A549 (cell line): Measurements from ENCODE around the gene CHKA. TPM values are rescaled to one million over a fixed set of nuclear protein-coding genes. Genes with fewer than 3 reads are reported as not detected.

Experiments used
- ATAC-seq, 2 experiments: fragments of 200-7000 bp in 1 of 2; fragments of >200 bp in 1 of 2; cut with Nextera tagmentation in 1 of 2; cut with Tn5 transposase in 1 of 2; 3 replicates each; pipeline versions ENCODE4 v1.8.0 to v1.9.1; 2018 to 2020; ENCODE audit warnings: mild to moderate bottlenecking in 1 of 2, moderate library complexity in 1 of 2
- CTCF ChIA-PET: fragments of 300-600 bp; sonication (Branson Sonifier 250); formaldehyde crosslinking; extraction: SDS; loops from one replicate; lab custom pipeline; 2021; ENCODE audit warnings: antibody characterized with exemption, inconsistent platforms; lab: Yijun Ruan, JAX
- POLR2A ChIA-PET: fragments of 350-600 bp; formaldehyde crosslinking; extraction: SDS; loops from one replicate; lab custom pipeline; 2021; ENCODE audit warnings: antibody characterized with exemption, inconsistent platforms; lab: Yijun Ruan, JAX
- DNase-seq, 2 experiments: peaks; one replicate each; pipeline versions ENCODE4 v3.0.0 to v3.0.0-alpha.2; 2011 to 2016; ENCODE audit warnings: low read depth in 1 of 2, low spot score in 1 of 2
- FAIRE-seq: peaks from 2 replicates; lab custom pipeline; 2011; peaks lifted over from hg19 to GRCh38; lab: Jason Lieb, UNC
- H3K27ac ChIP-seq, 2 experiments: fragments of >200 bp; sonication (Bioruptor Twin); formaldehyde crosslinking; 3 replicates each; pipeline ENCODE4 v1.5.1; 2016 to 2017
- H3K4me1 ChIP-seq: fragments of >200 bp; sonication (Bioruptor Twin); formaldehyde crosslinking; 3 replicates; pipeline ENCODE4 v1.6.1; 2016
- H3K4me2 ChIP-seq: fragments of >200 bp; sonication (Bioruptor Twin); formaldehyde crosslinking; 3 replicates; pipeline ENCODE4 v1.6.1; 2016
- H3K4me3 ChIP-seq: fragments of >200 bp; sonication (Bioruptor Twin); formaldehyde crosslinking; 3 replicates; pipeline ENCODE4 v1.5.1; 2016
- H3K9me3 ChIP-seq: fragments of >200 bp; sonication (Bioruptor Twin); formaldehyde crosslinking; 3 replicates; pipeline ENCODE4 v1.6.1; 2016
- CEBPB ChIP-seq, 2 experiments: fragments of >200 bp in 1 of 2; sonication (Bioruptor Twin) in 1 of 2; formaldehyde crosslinking in 1 of 2; IDR thresholded peaks; 2 replicates each; pipeline ENCODE4 v1.6.1; 2012 to 2016
- CHD2 ChIP-seq: fragments of 150-350 bp; IDR thresholded peaks from 2 replicates; pipeline ENCODE4 v1.6.1; 2014; ENCODE audit warnings: low read length; ENCODE audit not compliant: partially characterized antibody
- EHF ChIP-seq: fragments of 250-450 bp; sonication (Bioruptor Pico); IDR thresholded peaks from 2 replicates; pipeline ENCODE4 v1.5.0; 2020; ENCODE audit warnings: mild to moderate bottlenecking
- EHMT2 ChIP-seq: fragments of 200-600 bp; sonication (generic); IDR thresholded peaks from 2 replicates; pipeline ENCODE4 v1.6.1; 2016; ENCODE audit warnings: antibody characterized with exemption, low read depth, mild to moderate bottlenecking, moderate library complexity
- HOXB5 ChIP-seq: fragments of 250-450 bp; sonication (Bioruptor Pico); IDR thresholded peaks from 2 replicates; pipeline ENCODE4 v1.5.0; 2020; ENCODE audit warnings: mild to moderate bottlenecking, moderate library complexity
- JUNB ChIP-seq: fragments of >200 bp; sonication (Bioruptor Twin); formaldehyde crosslinking; IDR thresholded peaks from 2 replicates; pipeline ENCODE4 v1.6.1; 2016
- MYC ChIP-seq: IDR thresholded peaks from 2 replicates; pipeline ENCODE4 v1.6.1; 2012; ENCODE audit warnings: mild to moderate bottlenecking, inconsistent platforms, low read length, improper control_type of control experiment, borderline replicate concordance
- TP53 ChIP-seq: fragments of 250-450 bp; sonication (Bioruptor Pico); IDR thresholded peaks from 2 replicates; pipeline ENCODE4 v1.5.0; 2021; ENCODE audit warnings: mild to moderate bottlenecking, moderate library complexity
- ZFP36 ChIP-seq: fragments of 450-650 bp; IDR thresholded peaks from 2 replicates; pipeline ENCODE4 v1.6.1; 2014; ENCODE audit warnings: borderline replicate concordance; ENCODE audit not compliant: partially characterized antibody
- ZNF302 ChIP-seq: fragments of 250-450 bp; sonication (Bioruptor Pico); IDR thresholded peaks from 2 replicates; pipeline ENCODE4 v1.9.0; 2021; ENCODE audit warnings: inconsistent platforms, mild to moderate bottlenecking, moderate library complexity
- WGBS: methylation state at CpG from one replicate; pipeline ENCODE4 v1.1.6; 2017; ENCODE audit errors: missing lambda C conversion rate; 5-methylcytosine and 5-hydroxymethylcytosine counted together
- polyA plus RNA-seq, 4 experiments: library from polyadenylated mRNA; depleted of rRNA in 3 of 4; stranded (reverse); fragments of >200 nt; fragmentation: RNase III in 1 of 4; extraction: RNeasy Plus Mini Kit Qiagen cat#74134 plus additional on column Dnase treatment in 1 of 4; gene quantifications; 2 replicates in 3 of 4; 3 replicates in 1 of 4; pipeline ENCODE4 v1.2.3, GENCODE V29; 2011 to 2017
- TF ChIP-seq, protein P1 (sequence below): fragments of 450-650 bp; IDR thresholded peaks from 2 replicates; pipeline ENCODE4 v1.6.1; 2014; ENCODE audit warnings: antibody characterized with exemption
- TF ChIP-seq, protein P2 (sequence below): fragments of 200-600 bp; sonication (generic); IDR thresholded peaks from 2 replicates; pipeline ENCODE4 v1.6.1; 2016; ENCODE audit warnings: antibody characterized with exemption, mild to moderate bottlenecking, moderate library complexity
- TF ChIP-seq, protein P3 (sequence below): fragments of >200 bp; sonication (Bioruptor Twin); formaldehyde crosslinking; IDR thresholded peaks from 3 replicates; pipeline ENCODE4 v1.6.1; 2016
- TF ChIP-seq, protein P4 (sequence below): IDR thresholded peaks from 2 replicates; pipeline ENCODE4 v1.6.1; 2012
- TF ChIP-seq, protein P5 (sequence below): IDR thresholded peaks from 2 replicates; pipeline ENCODE4 v1.6.1; 2012

The CHKA gene
- polyA plus RNA-seq, 2 of the 4 experiments (the other 2 are of a cell fraction), result 14.2 to 21.7 TPM

DNA sequence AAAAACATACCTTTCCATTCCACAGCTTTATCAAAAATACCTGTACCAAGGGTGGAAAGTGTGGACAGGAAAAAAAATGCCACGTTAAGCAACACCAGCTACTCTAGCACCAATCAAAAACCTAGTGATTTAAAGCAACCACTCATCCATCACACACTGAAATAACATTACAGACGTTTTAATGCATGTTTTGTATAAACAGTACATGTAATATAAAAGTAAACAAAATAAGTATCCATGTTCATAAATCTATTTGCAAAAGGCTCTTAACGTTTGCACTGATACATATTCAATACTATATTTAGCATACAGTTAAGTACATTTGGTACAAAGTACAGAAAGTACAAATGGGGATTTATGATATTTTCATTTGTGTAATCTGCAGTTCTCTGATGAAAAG lies 38.7 kb downstream of the CHKA start:
- Histone ChIP-seq H3K4me2 (no peak overlapping the region), H3K4me1 (no peaks in the 10 kb centered on the region; the same call in 2 of the 3 replicates), H3K4me3 (no peak overlapping the region), H3K9me3 (no peaks in the 10 kb centered on the region), H3K27ac (no peak overlapping the region; a peak in 1 of 6 replicates)
- TF ChIP-seq, protein P1, sequence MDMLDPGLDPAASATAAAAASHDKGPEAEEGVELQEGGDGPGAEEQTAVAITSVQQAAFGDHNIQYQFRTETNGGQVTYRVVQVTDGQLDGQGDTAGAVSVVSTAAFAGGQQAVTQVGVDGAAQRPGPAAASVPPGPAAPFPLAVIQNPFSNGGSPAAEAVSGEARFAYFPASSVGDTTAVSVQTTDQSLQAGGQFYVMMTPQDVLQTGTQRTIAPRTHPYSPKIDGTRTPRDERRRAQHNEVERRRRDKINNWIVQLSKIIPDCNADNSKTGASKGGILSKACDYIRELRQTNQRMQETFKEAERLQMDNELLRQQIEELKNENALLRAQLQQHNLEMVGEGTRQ, result no peak
- TF ChIP-seq TP53 (CRISPR knock-in tag) (no peak), HOXB5 (CRISPR knock-in tag) (no peak), ZFP36 (no peak), EHMT2 (no peak)
- TF ChIP-seq, protein P2, sequence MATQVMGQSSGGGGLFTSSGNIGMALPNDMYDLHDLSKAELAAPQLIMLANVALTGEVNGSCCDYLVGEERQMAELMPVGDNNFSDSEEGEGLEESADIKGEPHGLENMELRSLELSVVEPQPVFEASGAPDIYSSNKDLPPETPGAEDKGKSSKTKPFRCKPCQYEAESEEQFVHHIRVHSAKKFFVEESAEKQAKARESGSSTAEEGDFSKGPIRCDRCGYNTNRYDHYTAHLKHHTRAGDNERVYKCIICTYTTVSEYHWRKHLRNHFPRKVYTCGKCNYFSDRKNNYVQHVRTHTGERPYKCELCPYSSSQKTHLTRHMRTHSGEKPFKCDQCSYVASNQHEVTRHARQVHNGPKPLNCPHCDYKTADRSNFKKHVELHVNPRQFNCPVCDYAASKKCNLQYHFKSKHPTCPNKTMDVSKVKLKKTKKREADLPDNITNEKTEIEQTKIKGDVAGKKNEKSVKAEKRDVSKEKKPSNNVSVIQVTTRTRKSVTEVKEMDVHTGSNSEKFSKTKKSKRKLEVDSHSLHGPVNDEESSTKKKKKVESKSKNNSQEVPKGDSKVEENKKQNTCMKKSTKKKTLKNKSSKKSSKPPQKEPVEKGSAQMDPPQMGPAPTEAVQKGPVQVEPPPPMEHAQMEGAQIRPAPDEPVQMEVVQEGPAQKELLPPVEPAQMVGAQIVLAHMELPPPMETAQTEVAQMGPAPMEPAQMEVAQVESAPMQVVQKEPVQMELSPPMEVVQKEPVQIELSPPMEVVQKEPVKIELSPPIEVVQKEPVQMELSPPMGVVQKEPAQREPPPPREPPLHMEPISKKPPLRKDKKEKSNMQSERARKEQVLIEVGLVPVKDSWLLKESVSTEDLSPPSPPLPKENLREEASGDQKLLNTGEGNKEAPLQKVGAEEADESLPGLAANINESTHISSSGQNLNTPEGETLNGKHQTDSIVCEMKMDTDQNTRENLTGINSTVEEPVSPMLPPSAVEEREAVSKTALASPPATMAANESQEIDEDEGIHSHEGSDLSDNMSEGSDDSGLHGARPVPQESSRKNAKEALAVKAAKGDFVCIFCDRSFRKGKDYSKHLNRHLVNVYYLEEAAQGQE, result no peak
- FAIRE-seq (no peak), DNase-seq (no peak), ATAC-seq (no peak)
- CTCF ChIA-PET, result interaction anchor here (0.7 to 1.7 kb wide), 3 partner anchors 16 to 127 kb away, joined by 3 to 4 read pairs (median 4); no protein-coding TSS in a partner anchor
- 33% methylated on average over 3 of the region's 3 CpGs for WGBS
- POLR2A ChIA-PET, result no interaction called here

DNA sequence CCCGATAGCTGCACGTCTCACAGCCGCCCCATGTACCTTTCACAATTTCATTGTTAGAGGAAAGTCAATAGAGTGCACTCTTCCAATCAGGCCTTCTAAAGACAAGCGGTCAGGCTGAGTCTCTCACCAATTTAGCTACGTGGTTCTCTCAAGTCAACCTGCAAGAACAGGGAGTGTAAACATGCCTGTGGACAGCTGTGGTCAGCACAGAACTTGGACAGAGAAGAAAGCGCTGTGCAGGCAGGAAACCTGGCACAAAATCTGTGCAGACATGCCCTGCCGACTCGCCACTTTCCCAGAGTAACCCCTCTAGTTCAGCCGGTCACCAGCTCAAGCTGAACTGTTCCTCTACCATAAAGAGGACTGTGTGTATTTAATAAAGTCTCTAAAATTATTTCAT lies 39.5 kb downstream of the CHKA start:
- ChIA-PET CTCF (interaction anchor here (0.7 to 1.7 kb wide), 3 partner anchors 13 to 128 kb away, joined by 3 to 4 read pairs (median 3); no protein-coding TSS in a partner anchor), POLR2A (no interaction called here)
- TF ChIP-seq, protein P1, result no peak
- TF ChIP-seq HOXB5 (CRISPR knock-in tag), result no peak
- TF ChIP-seq MYC, result no peak
- TF ChIP-seq, protein P3, sequence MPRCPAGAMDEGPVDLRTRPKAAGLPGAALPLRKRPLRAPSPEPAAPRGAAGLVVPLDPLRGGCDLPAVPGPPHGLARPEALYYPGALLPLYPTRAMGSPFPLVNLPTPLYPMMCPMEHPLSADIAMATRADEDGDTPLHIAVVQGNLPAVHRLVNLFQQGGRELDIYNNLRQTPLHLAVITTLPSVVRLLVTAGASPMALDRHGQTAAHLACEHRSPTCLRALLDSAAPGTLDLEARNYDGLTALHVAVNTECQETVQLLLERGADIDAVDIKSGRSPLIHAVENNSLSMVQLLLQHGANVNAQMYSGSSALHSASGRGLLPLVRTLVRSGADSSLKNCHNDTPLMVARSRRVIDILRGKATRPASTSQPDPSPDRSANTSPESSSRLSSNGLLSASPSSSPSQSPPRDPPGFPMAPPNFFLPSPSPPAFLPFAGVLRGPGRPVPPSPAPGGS, result no peak
- TF ChIP-seq, protein P2, result no peak
- TF ChIP-seq, protein P4, sequence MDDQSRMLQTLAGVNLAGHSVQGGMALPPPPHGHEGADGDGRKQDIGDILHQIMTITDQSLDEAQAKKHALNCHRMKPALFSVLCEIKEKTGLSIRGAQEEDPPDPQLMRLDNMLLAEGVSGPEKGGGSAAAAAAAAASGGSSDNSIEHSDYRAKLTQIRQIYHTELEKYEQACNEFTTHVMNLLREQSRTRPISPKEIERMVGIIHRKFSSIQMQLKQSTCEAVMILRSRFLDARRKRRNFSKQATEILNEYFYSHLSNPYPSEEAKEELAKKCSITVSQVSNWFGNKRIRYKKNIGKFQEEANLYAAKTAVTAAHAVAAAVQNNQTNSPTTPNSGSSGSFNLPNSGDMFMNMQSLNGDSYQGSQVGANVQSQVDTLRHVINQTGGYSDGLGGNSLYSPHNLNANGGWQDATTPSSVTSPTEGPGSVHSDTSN, result no peak
- TF ChIP-seq JUNB, result no peak
- TF ChIP-seq EHF, result no peak
- TF ChIP-seq, protein P5, sequence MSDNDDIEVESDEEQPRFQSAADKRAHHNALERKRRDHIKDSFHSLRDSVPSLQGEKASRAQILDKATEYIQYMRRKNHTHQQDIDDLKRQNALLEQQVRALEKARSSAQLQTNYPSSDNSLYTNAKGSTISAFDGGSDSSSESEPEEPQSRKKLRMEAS, result no peak
- TF ChIP-seq CHD2, result no peak
- no peak for TF ChIP-seq CEBPB (IDR thresholded peaks at IDR 0.05)
- no peak for TF ChIP-seq ZNF302 (CRISPR knock-in tag)
- WGBS, result 94% methylated on average over 9 of the region's 9 CpGs
- no peak overlapping the region for H3K27ac ChIP-seq
- H3K4me1 ChIP-seq, result peaks cover 3% of the 10 kb centered on the region; the same call in 1 of the 3 replicates
- no peaks in the 10 kb centered on the region for H3K9me3 ChIP-seq
- H3K4me3 ChIP-seq, result no peak overlapping the region
- H3K4me2 ChIP-seq, result no peak overlapping the region
- FAIRE-seq, result no peak
- no peak for DNase-seq
- ATAC-seq, result no peak
